NCI-H2227 treated with DMSO at 0.1 percent for 48 hours (cell line): ENCODE data around the gene LIAS.
"Not testable (repeated sequence)": the region's sequence is repeated elsewhere in the genome, so short reads cannot be mapped to it uniquely, and the experiment has no call there.

ENCODE experiments used
- DNase-seq: peaks from one replicate; lab custom pipeline; 2025; lab: John Stamatoyannopoulos, UW

LIAS gene

GRCh38 chr4:39497909-39498726 is 39.3 kb downstream of the LIAS start:
- no peak for DNase-seq

- DNase-seq: no peak
Measured at GRCh38 chr4:39498727-39499020, 39.8 kb downstream of the LIAS start.

- DNase-seq: no peak
Measured at GRCh38 chr4:39502019-39502663, 43.3 kb downstream of the LIAS start.

GRCh38 chr4:39502664-39503035 is 43.8 kb downstream of the LIAS start:
- DNase-seq: not testable (repeated sequence)

- no peak for DNase-seq
Measured at GRCh38 chr4:39504538-39504937, 45.7 kb downstream of the LIAS start.

GRCh38 chr4:39505581-39505980 is 46.7 kb downstream of the LIAS start:
- DNase-seq: no peak

GRCh38 chr4:39510348-39510929 is 51.6 kb downstream of the LIAS start:
- DNase-seq: no peak

GRCh38 chr4:39514266-39514665 is 55.4 kb downstream of the LIAS start:
- DNase-seq: not testable (repeated sequence)

GRCh38 chr4:39514888-39515401 is 56.1 kb downstream of the LIAS start:
- no peak for DNase-seq

GRCh38 chr4:39515669-39516401 is 57.0 kb downstream of the LIAS start:
- DNase-seq: not testable (repeated sequence)

- no peak for DNase-seq
Measured at GRCh38 chr4:39516407-39516966, 57.6 kb downstream of the LIAS start.

GRCh38 chr4:39518484-39518883 is 59.6 kb downstream of the LIAS start:
- no peak for DNase-seq

- DNase-seq: no peak
Measured at GRCh38 chr4:39521253-39521919, 62.5 kb downstream of the LIAS start.

- no peak for DNase-seq
Measured at GRCh38 chr4:39522068-39522467, 63.2 kb downstream of the LIAS start.

GRCh38 chr4:39524161-39524957 is 65.5 kb downstream of the LIAS start:
- no peak for DNase-seq

- no peak for DNase-seq
Measured at GRCh38 chr4:39525822-39526690, 67.2 kb downstream of the LIAS start.

GRCh38 chr4:39526765-39527295 is 68.0 kb downstream of the LIAS start:
- DNase-seq: no peak

GRCh38 chr4:39527296-39528060 is 68.6 kb downstream of the LIAS start, which contains the start of gene UGDH:
TSS of gene UGDH (minus strand) at chr4:39527439. CDS start at chr4:39521512, 5,927 bp downstream.
- DNase-seq: peak; percentile 94

GRCh38 chr4:39528061-39528465 is 69.2 kb downstream of the LIAS start:
- no peak for DNase-seq
